ENCODE results near the gene CYB5R4. TPM values are rescaled to one million over a fixed set of nuclear protein-coding genes. Genes with fewer than 3 reads are reported as not detected.

Gene CYB5R4
- total RNA-seq, 8 experiments from 2014 or later: 2.3 to 15.2 (median 6.3) TPM

GRCh38 chr6:83868639-83869038 lies 9.2 kb downstream of the CYB5R4 start:
- WGBS, 10 experiments: 0 to 100% (median 87%) methylated on average over 1 of the region's 1 CpG; no CpG with 5 or more reads in 4 of the 10 experiments
- H3K4me1 ChIP-seq (replicated peaks in 1 of 2): no peaks in the 10 kb centered on the region
- H3K4me3 ChIP-seq: no peak overlapping the region
- peak in 3 of 8 experiments; percentile 31 to 54 (median 47) for ATAC-seq (replicated peaks in 6 of 8)
- in situ Hi-C loops (cut with MboI; ENCODE audit: low pct_unique_long_range_greater_than_20kb in 2 of 9, low sequenced_read_pairs in 9 of 9, unreplicated experiment in 9 of 9): loop anchor here in 1 of 9 experiments (25.0 kb wide), 1 partner anchor 156 kb away; the partner anchor contains the start of gene SNAP91
- H3K27ac ChIP-seq: no peak overlapping the region

GRCh38 chr6:83870649-83871048 lies 11.2 kb downstream of the CYB5R4 start:
- WGBS, 10 experiments: 40 to 100% (median 90%) methylated on average over 1 to 4 of the region's 4 CpGs; no CpG with 5 or more reads in 2 of the 10 experiments
- H3K4me1 ChIP-seq (replicated peaks in 1 of 2): no peaks in the 10 kb centered on the region
- H3K27ac ChIP-seq: no peak overlapping the region
- in situ Hi-C loops (cut with MboI; ENCODE audit: low pct_unique_long_range_greater_than_20kb in 2 of 9, low sequenced_read_pairs in 9 of 9, unreplicated experiment in 9 of 9): loop anchor here in 1 of 9 experiments (25.0 kb wide), 1 partner anchor 158 kb away; the partner anchor contains the start of gene SNAP91
- no peak overlapping the region for H3K4me3 ChIP-seq
- no peak for ATAC-seq (replicated peaks in 6 of 8)

- 85 to 100% (median 100%) methylated on average over 1 to 3 of the region's 3 CpGs; no CpG with 5 or more reads in 1 of the 10 experiments for WGBS, 10 experiments
Observed at GRCh38 chr6:83872386-83873118, 13.1 kb downstream of the CYB5R4 start.

GRCh38 chr6:83873869-83874268 lies 14.4 kb downstream of the CYB5R4 start:
- no peak for ATAC-seq (replicated peaks in 6 of 8)

More at GRCh38 chr6:83872386-83873118, 13.1 kb downstream of the CYB5R4 start:
- no peak overlapping the region for H3K4me3 ChIP-seq
- no peak overlapping the region for H3K27ac ChIP-seq
- peak in 1 of 8 experiments; percentile 55 for ATAC-seq (replicated peaks in 6 of 8)
- in situ Hi-C loops (cut with MboI; ENCODE audit: low pct_unique_long_range_greater_than_20kb in 2 of 9, low sequenced_read_pairs in 9 of 9, unreplicated experiment in 9 of 9): loop anchor here in 1 of 9 experiments (25.0 kb wide), 1 partner anchor 160 kb away; the partner anchor contains the start of gene SNAP91
- no peaks in the 10 kb centered on the region for H3K4me1 ChIP-seq (replicated peaks in 1 of 2)

GRCh38 chr6:83875843-83876242 lies 16.4 kb downstream of the CYB5R4 start:
- no peak for ATAC-seq (replicated peaks in 6 of 8)
- no peak overlapping the region for H3K27ac ChIP-seq
- H3K4me3 ChIP-seq: no peak overlapping the region
- in situ Hi-C loops (cut with MboI; ENCODE audit: low pct_unique_long_range_greater_than_20kb in 2 of 9, low sequenced_read_pairs in 9 of 9, unreplicated experiment in 9 of 9): loop anchor here (25.0 kb wide), 1 partner anchor 336 kb away; no protein-coding TSS in a partner anchor
- WGBS, 10 experiments: 94 to 100% (median 99%) methylated on average over 1 to 6 of the region's 6 CpGs; no CpG with 5 or more reads in 2 of the 10 experiments
- no peaks in the 10 kb centered on the region for H3K4me1 ChIP-seq (replicated peaks in 1 of 2)

More at GRCh38 chr6:83873869-83874268, 14.4 kb downstream of the CYB5R4 start:
- no peaks in the 10 kb centered on the region for H3K4me1 ChIP-seq (replicated peaks in 1 of 2)
- H3K4me3 ChIP-seq: no peak overlapping the region
- in situ Hi-C loops (cut with MboI; ENCODE audit: low pct_unique_long_range_greater_than_20kb in 2 of 9, low sequenced_read_pairs in 9 of 9, unreplicated experiment in 9 of 9): loop anchor here in 1 of 9 experiments (25.0 kb wide), 1 partner anchor 162 kb away; the partner anchor contains the start of gene SNAP91
- no peak overlapping the region for H3K27ac ChIP-seq

- peak in 1 of 8 experiments; percentile 27 for ATAC-seq (replicated peaks in 6 of 8)
- no peaks in the 10 kb centered on the region for H3K4me1 ChIP-seq (replicated peaks in 1 of 2)
- H3K27ac ChIP-seq: no peak overlapping the region
- H3K4me3 ChIP-seq: no peak overlapping the region
- WGBS, 10 experiments: 38 to 100% (median 83%) methylated on average over 1 to 4 of the region's 4 CpGs; no CpG with 5 or more reads in 4 of the 10 experiments
- in situ Hi-C loops (cut with MboI; ENCODE audit: low pct_unique_long_range_greater_than_20kb in 2 of 9, low sequenced_read_pairs in 9 of 9, unreplicated experiment in 9 of 9): loop anchor here (25.0 kb wide), 1 partner anchor 333 kb away; no protein-coding TSS in a partner anchor
Observed at GRCh38 chr6:83878902-83879644, 19.6 kb downstream of the CYB5R4 start.

- peak in 3 of 8 experiments; percentile 46 to 62 (median 52) for ATAC-seq (replicated peaks in 6 of 8)
- no peak overlapping the region for H3K27ac ChIP-seq
- no peaks in the 10 kb centered on the region for H3K4me1 ChIP-seq (replicated peaks in 1 of 2)
- WGBS, 10 experiments: 52 to 100% (median 86%) methylated on average over 1 to 4 of the region's 4 CpGs
- no peak overlapping the region for H3K4me3 ChIP-seq
- in situ Hi-C loops (cut with MboI; ENCODE audit: low pct_unique_long_range_greater_than_20kb in 2 of 9, low sequenced_read_pairs in 9 of 9, unreplicated experiment in 9 of 9): loop anchor here (25.0 kb wide), 1 partner anchor 333 kb away; no protein-coding TSS in a partner anchor
Observed at GRCh38 chr6:83879746-83880145, 20.3 kb downstream of the CYB5R4 start.

- in situ Hi-C loops (cut with MboI; ENCODE audit: low pct_unique_long_range_greater_than_20kb in 2 of 9, low sequenced_read_pairs in 9 of 9, unreplicated experiment in 9 of 9): loop anchor here (25.0 kb wide), 1 partner anchor 329 kb away; no protein-coding TSS in a partner anchor
- 24 to 86% (median 58%) methylated on average over 2 of the region's 2 CpGs; no CpG with 5 or more reads in 1 of the 10 experiments for WGBS, 10 experiments
- no peak for ATAC-seq (replicated peaks in 6 of 8)
- H3K27ac ChIP-seq: no peak overlapping the region
- H3K4me3 ChIP-seq: no peak overlapping the region
- no peaks in the 10 kb centered on the region for H3K4me1 ChIP-seq (replicated peaks in 1 of 2)
Observed at GRCh38 chr6:83883240-83883639, 23.8 kb downstream of the CYB5R4 start.

- WGBS, 10 experiments: 0 to 44% (median 24%) methylated on average over 2 to 4 of the region's 4 CpGs
Observed at GRCh38 chr6:83884523-83884922, 25.0 kb downstream of the CYB5R4 start.

GRCh38 chr6:83885984-83886383 lies 26.5 kb downstream of the CYB5R4 start:
- Histone ChIP-seq H3K4me1 (replicated peaks in 1 of 2) (no peaks in the 10 kb centered on the region), H3K4me3 (no peak overlapping the region), H3K27ac (no peak overlapping the region)
- 71 to 100% (median 100%) methylated on average over 1 to 2 of the region's 2 CpGs; no CpG with 5 or more reads in 1 of the 10 experiments for WGBS, 10 experiments
- in situ Hi-C loops (cut with MboI; ENCODE audit: low pct_unique_long_range_greater_than_20kb in 2 of 9, low sequenced_read_pairs in 9 of 9, unreplicated experiment in 9 of 9): loop anchor here (25.0 kb wide), 1 partner anchor 326 kb away; no protein-coding TSS in a partner anchor
- ATAC-seq (replicated peaks in 6 of 8): no peak

More at GRCh38 chr6:83884523-83884922, 25.0 kb downstream of the CYB5R4 start:
- Histone ChIP-seq H3K4me3 (no peak overlapping the region), H3K4me1 (replicated peaks in 1 of 2) (no peaks in the 10 kb centered on the region), H3K27ac (no peak overlapping the region)
- in situ Hi-C loops (cut with MboI; ENCODE audit: low pct_unique_long_range_greater_than_20kb in 2 of 9, low sequenced_read_pairs in 9 of 9, unreplicated experiment in 9 of 9): loop anchor here (25.0 kb wide), 1 partner anchor 328 kb away; no protein-coding TSS in a partner anchor
- ATAC-seq (replicated peaks in 6 of 8): peak in 7 of 8 experiments; percentile 26 to 73 (median 50)

GRCh38 chr6:83889621-83890020 lies 30.1 kb downstream of the CYB5R4 start:
- ATAC-seq (replicated peaks in 6 of 8): no peak
- Histone ChIP-seq H3K4me1 (replicated peaks in 1 of 2) (no peaks in the 10 kb centered on the region), H3K27ac (no peak overlapping the region), H3K4me3 (no peak overlapping the region)
- in situ Hi-C loops (cut with MboI; ENCODE audit: low pct_unique_long_range_greater_than_20kb in 2 of 9, low sequenced_read_pairs in 9 of 9, unreplicated experiment in 9 of 9): loop anchor here (25.0 kb wide), 1 partner anchor 323 kb away; no protein-coding TSS in a partner anchor
- 80 to 100% (median 100%) methylated on average over 1 of the region's 1 CpG; no CpG with 5 or more reads in 3 of the 10 experiments for WGBS, 10 experiments

GRCh38 chr6:83890520-83890919 lies 31.0 kb downstream of the CYB5R4 start:
- Histone ChIP-seq H3K4me3 (no peak overlapping the region), H3K4me1 (replicated peaks in 1 of 2) (no peaks in the 10 kb centered on the region), H3K27ac (no peak overlapping the region)
- 77 to 100% (median 92%) methylated on average over 1 to 4 of the region's 4 CpGs; no CpG with 5 or more reads in 1 of the 10 experiments for WGBS, 10 experiments
- no peak for ATAC-seq (replicated peaks in 6 of 8)
- in situ Hi-C loops (cut with MboI; ENCODE audit: low pct_unique_long_range_greater_than_20kb in 2 of 9, low sequenced_read_pairs in 9 of 9, unreplicated experiment in 9 of 9): loop anchor here (25.0 kb wide), 1 partner anchor 322 kb away; no protein-coding TSS in a partner anchor
